MM.1S (cell line): ENCODE results near the gene GNPTG.

ENCODE experiments used
- DNase-seq: peaks from one replicate; pipeline ENCODE4 v3.0.0-alpha.2; 2015
- H2AFZ ChIP-seq: fragments of 300-600 bp; sonication (generic); 2 replicates; pipeline ENCODE4 v1.6.0; 2016; ENCODE audit warnings: antibody characterized with exemption, low read length
- H3F3A ChIP-seq: fragments of 300-600 bp; sonication (generic); 2 replicates; pipeline ENCODE4 v1.6.1; 2016; ENCODE audit warnings: mild to moderate bottlenecking, antibody characterized with exemption, low read length, moderate library complexity, mixed read lengths; ENCODE audit not compliant: insufficient read depth
- H3K27ac ChIP-seq: fragments of 300-600 bp; sonication (generic); 2 replicates; pipeline ENCODE4 v1.5.1; 2016; ENCODE audit warnings: mild to moderate bottlenecking, low read length
- H3K27me3 ChIP-seq: fragments of 300-600 bp; sonication (generic); replicated peaks from 2 replicates; pipeline ENCODE4 v1.6.0; 2016; ENCODE audit warnings: low read length; ENCODE audit not compliant: insufficient read depth
- H3K36me3 ChIP-seq: fragments of 300-600 bp; sonication (generic); replicated peaks from 2 replicates; pipeline ENCODE4 v1.6.1; 2016; ENCODE audit warnings: mild to moderate bottlenecking, low read length, mixed read lengths; ENCODE audit not compliant: insufficient read depth
- H3K4me1 ChIP-seq: fragments of 300-600 bp; sonication (generic); 2 replicates; pipeline ENCODE4 v1.6.1; 2016; ENCODE audit warnings: low read length, mixed read lengths
- H3K4me2 ChIP-seq: fragments of 300-600 bp; sonication (generic); 2 replicates; pipeline ENCODE4 v1.6.0; 2016; ENCODE audit warnings: low read depth, low read length
- H3K4me3 ChIP-seq: fragments of 300-600 bp; sonication (generic); 2 replicates; pipeline ENCODE4 v1.5.1; 2016; ENCODE audit warnings: low read length, mixed read lengths
- H3K79me2 ChIP-seq: fragments of 300-600 bp; sonication (generic); 2 replicates; pipeline ENCODE4 v1.6.1; 2016; ENCODE audit warnings: mixed run types, low read length, mixed read lengths
- H3K9ac ChIP-seq: fragments of 300-600 bp; sonication (generic); 2 replicates; pipeline ENCODE4 v1.6.1; 2016; ENCODE audit warnings: low read length, mixed read lengths
- H3K9me2 ChIP-seq: fragments of 300-600 bp; sonication (generic); replicated peaks from 2 replicates; pipeline ENCODE4 v1.6.1; 2016; ENCODE audit warnings: mild to moderate bottlenecking, low read length, mixed read lengths; ENCODE audit not compliant: insufficient read depth
- H3K9me3 ChIP-seq: fragments of 300-600 bp; sonication (generic); replicated peaks from 2 replicates; pipeline ENCODE4 v1.6.1; 2016; ENCODE audit warnings: mild to moderate bottlenecking, low read length, mixed read lengths; ENCODE audit not compliant: insufficient read depth
- H4K20me1 ChIP-seq: fragments of 300-600 bp; sonication (generic); 2 replicates; pipeline ENCODE4 v1.6.1; 2016; ENCODE audit warnings: mild to moderate bottlenecking, low read length, moderate library complexity, mixed read lengths; ENCODE audit not compliant: insufficient read depth
- CTCF ChIP-seq: fragments of 300-600 bp; sonication (generic); IDR thresholded peaks from 2 replicates; pipeline ENCODE4 v1.5.1; 2016; ENCODE audit warnings: antibody characterized with exemption, low read length, mixed read lengths
- EZH2 ChIP-seq: fragments of 300-600 bp; sonication (generic); optimal IDR thresholded peaks from 2 replicates; pipeline ENCODE3; 2017; ENCODE audit warnings: low read depth, mild to moderate bottlenecking, antibody characterized with exemption, low read length, mixed read lengths
- EZH2phosphoT487 ChIP-seq: fragments of 300-600 bp; sonication (generic); IDR thresholded peaks from 2 replicates; pipeline ENCODE4 v1.6.1; 2018; ENCODE audit warnings: antibody characterized with exemption, low read length

GNPTG gene

GRCh38 chr16:1325673-1326371 lies 25.9 kb upstream of the GNPTG start:
- H4K20me1 ChIP-seq = no peaks in the 10 kb centered on the region
- no peaks in the 10 kb centered on the region for H3K36me3 ChIP-seq
- H3F3A ChIP-seq = no peaks in the 10 kb centered on the region
- H3K9ac ChIP-seq = no peak overlapping the region
- no peak overlapping the region for H3K4me3 ChIP-seq
- no peak overlapping the region for H3K4me2 ChIP-seq
- 0 out of 2 replicates have a peak, but pooled peaks cover 1% of the 10 kb centered on the region for H3K4me1 ChIP-seq
- no peak for DNase-seq
- H3K27me3 ChIP-seq = no peaks in the 10 kb centered on the region
- no peaks in the 10 kb centered on the region for H3K79me2 ChIP-seq
- H3K27ac ChIP-seq = no peak overlapping the region
- no peaks in the 10 kb centered on the region for H3K9me2 ChIP-seq
- TF ChIP-seq CTCF = no peak
- no peak for TF ChIP-seq EZH2phosphoT487
- no peak for TF ChIP-seq EZH2
- H3K9me3 ChIP-seq = no peaks in the 10 kb centered on the region
- no peak overlapping the region for H2AFZ ChIP-seq

- H3K9me3 ChIP-seq = no peaks in the 10 kb centered on the region
- H3K4me1 ChIP-seq = peaks cover 6% of the 10 kb centered on the region
- no peaks in the 10 kb centered on the region for H3K27me3 ChIP-seq
- no peaks in the 10 kb centered on the region for H4K20me1 ChIP-seq
- H3K9ac ChIP-seq = no peak overlapping the region
- no peak overlapping the region for H3K4me2 ChIP-seq
- no peaks in the 10 kb centered on the region for H3K9me2 ChIP-seq
- no peak for DNase-seq
- H3F3A ChIP-seq = no peaks in the 10 kb centered on the region
- H2AFZ ChIP-seq = no peak overlapping the region
- TF ChIP-seq EZH2phosphoT487 (no peak), CTCF (no peak), EZH2 (no peak)
- H3K79me2 ChIP-seq = no peaks in the 10 kb centered on the region
- no peak overlapping the region for H3K27ac ChIP-seq
- no peaks in the 10 kb centered on the region for H3K36me3 ChIP-seq
- no peak overlapping the region for H3K4me3 ChIP-seq
Measured at GRCh38 chr16:1326391-1326790, 25.3 kb upstream of the GNPTG start.

GRCh38 chr16:1326946-1327618 lies 24.6 kb upstream of the GNPTG start:
- no peak overlapping the region for H3K4me3 ChIP-seq
- no peaks in the 10 kb centered on the region for H4K20me1 ChIP-seq
- no peak overlapping the region for H3K4me2 ChIP-seq
- no peak overlapping the region for H3K9ac ChIP-seq
- no peaks in the 10 kb centered on the region for H3F3A ChIP-seq
- no peaks in the 10 kb centered on the region for H3K9me3 ChIP-seq
- no peaks in the 10 kb centered on the region for H3K79me2 ChIP-seq
- no peaks in the 10 kb centered on the region for H3K36me3 ChIP-seq
- H3K4me1 ChIP-seq = peaks cover 12% of the 10 kb centered on the region
- no peak overlapping the region for H2AFZ ChIP-seq
- TF ChIP-seq EZH2 (no peak), CTCF (no peak), EZH2phosphoT487 (no peak)
- no peaks in the 10 kb centered on the region; the same call in 1 of the 2 replicates for H3K27me3 ChIP-seq
- no peak overlapping the region for H3K27ac ChIP-seq
- H3K9me2 ChIP-seq = no peaks in the 10 kb centered on the region
- no peak for DNase-seq
